Thyroid gland (tissue), 4 donors: ENCODE data around the gene GOLIM4. TPM values are rescaled to one million over a fixed set of nuclear protein-coding genes. Genes with fewer than 3 reads are reported as not detected.
"Not testable (repeated sequence)": the region's sequence is repeated elsewhere in the genome, so short reads cannot be mapped to it uniquely, and the experiment has no call there.

Experiments used
- DNase-seq, 2 donors: peaks; one replicate each; pipeline ENCODE4 v3.0.0-alpha.2; 2019
- H3K27ac ChIP-seq, 3 donors: fragments of 200-600 bp; sonication (generic); 1 replicate in 2 of 3; 2 replicates in 1 of 3; pipeline ENCODE4 v1.5.1; 2016 to 2019; ENCODE audit warnings: mild to moderate bottlenecking in 1 of 3, moderate library complexity in 1 of 3
- H3K27me3 ChIP-seq: fragments of 200-600 bp; sonication (generic); one replicate; pipeline ENCODE4 v1.5.1; 2019
- H3K36me3 ChIP-seq, 2 donors: fragments of 200-600 bp; sonication (generic); one replicate each; pipeline ENCODE4 v1.5.1; 2016 to 2019
- H3K4me1 ChIP-seq, 2 donors: fragments of 200-600 bp; sonication (generic); one replicate each; pipeline ENCODE4 v1.5.1; 2017 to 2019
- H3K4me3 ChIP-seq, 3 donors: fragments of 200-600 bp; sonication (generic); replicated peaks in 1 of 3; 1 replicate in 2 of 3; 2 replicates in 1 of 3; pipeline ENCODE4 v1.5.1; 2016; ENCODE audit warnings: mild to moderate bottlenecking in 1 of 3
- H3K9me3 ChIP-seq: fragments of 200-600 bp; sonication (generic); one replicate; pipeline ENCODE4 v1.5.1; 2017
- CTCF ChIP-seq, 6 experiments: fragments of 200-600 bp in 3 of 6; fragments of 450-650 bp in 3 of 6; sonication (generic) in 3 of 6; IDR thresholded peaks; one replicate each; pipeline ENCODE4 v1.5.1; 2016 to 2019; ENCODE audit warnings: antibody characterized with exemption in 6 of 6, mild to moderate bottlenecking in 2 of 6, inconsistent platforms in 1 of 6, moderate library complexity in 1 of 6
- POLR2A ChIP-seq, 2 donors: fragments of 450-650 bp; IDR thresholded peaks; one replicate each; pipeline ENCODE4 v1.6.1; 2017; ENCODE audit warnings: antibody characterized with exemption in 2 of 2, mild to moderate bottlenecking in 2 of 2, moderate library complexity in 1 of 2
- WGBS, 2 donors: methylation state at CpG; one replicate each; pipeline ENCODE4 v1.1.5; 2017; 5-methylcytosine and 5-hydroxymethylcytosine counted together
- intact Hi-C: fragments of 100-400 bp; cut with DNase I; formaldehyde crosslinking; loops from one replicate; pipeline ENCODE4 v1.15.1; 2023
- total RNA-seq, 4 donors: library from RNA; depleted of rRNA; stranded (reverse); fragments of >200 nt; gene quantifications; one replicate each; pipeline ENCODE4 v1.2.3, GENCODE V29; 2016

The GOLIM4 gene
- total RNA-seq, 4 donors from 2014 or later = 32.2 to 41.8 (median 34.2) TPM

- intact Hi-C loops = no loop called here
- H3K36me3 ChIP-seq = peaks cover 5 to 43% of the 10 kb centered on the region in 2 donors
- no peak overlapping the region for H3K27ac ChIP-seq
These were observed 67.6 kb downstream of the GOLIM4 start for GRCh38 chr3:168028086-168028485.

GRCh38 chr3:168026764-168027163, 69.0 kb downstream of the GOLIM4 start:
- no peak for DNase-seq
- intact Hi-C loops = no loop called here
- no peak overlapping the region for H3K27ac ChIP-seq
- 93 to 94% methylated on average over 3 of the region's 3 CpGs for WGBS, 2 donors
- peaks cover 5 to 43% of the 10 kb centered on the region in 2 donors for H3K36me3 ChIP-seq
- no peak for TF ChIP-seq POLR2A (IDR thresholded peaks at IDR 0.05)
- no peak for TF ChIP-seq CTCF (IDR thresholded peaks at IDR 0.05)
- H3K4me1 ChIP-seq = no peaks in the 10 kb centered on the region
- H3K27me3 ChIP-seq = no peaks in the 10 kb centered on the region
- no peak overlapping the region for H3K4me3 ChIP-seq
- no peaks in the 10 kb centered on the region for H3K9me3 ChIP-seq

More at GRCh38 chr3:168028086-168028485, 67.6 kb downstream of the GOLIM4 start:
- no peak for TF ChIP-seq POLR2A (IDR thresholded peaks at IDR 0.05)
- TF ChIP-seq CTCF (IDR thresholded peaks at IDR 0.05) = no peak
- Histone ChIP-seq H3K27me3 (no peaks in the 10 kb centered on the region), H3K4me1 (no peaks in the 10 kb centered on the region), H3K4me3 (no peak overlapping the region), H3K9me3 (no peaks in the 10 kb centered on the region)
- no peak for DNase-seq
- WGBS, 2 donors = 93 to 95% methylated on average over 1 of the region's 1 CpG

- no peaks in the 10 kb centered on the region for H3K4me1 ChIP-seq
- TF ChIP-seq CTCF (IDR thresholded peaks at IDR 0.05) (no peak), POLR2A (IDR thresholded peaks at IDR 0.05) (no peak)
- H3K9me3 ChIP-seq = no peaks in the 10 kb centered on the region
- peaks cover 5 to 47% of the 10 kb centered on the region in 2 donors for H3K36me3 ChIP-seq
- intact Hi-C loops = no loop called here
- no peak for DNase-seq
- H3K27me3 ChIP-seq = no peaks in the 10 kb centered on the region
- no peak overlapping the region for H3K4me3 ChIP-seq
- no peak overlapping the region for H3K27ac ChIP-seq
These were observed 70.6 kb downstream of the GOLIM4 start for GRCh38 chr3:168025076-168025475.

GRCh38 chr3:168024537-168024941, 71.2 kb downstream of the GOLIM4 start:
- Histone ChIP-seq H3K27ac (no peak overlapping the region), H3K4me1 (no peaks in the 10 kb centered on the region), H3K36me3 (peaks cover 2 to 43% of the 10 kb centered on the region in 2 donors), H3K9me3 (no peaks in the 10 kb centered on the region), H3K27me3 (no peaks in the 10 kb centered on the region), H3K4me3 (no peak overlapping the region)
- WGBS, 2 donors = 68 to 73% methylated on average over 5 of the region's 5 CpGs
- no peak for DNase-seq
- intact Hi-C loops = no loop called here
- TF ChIP-seq POLR2A (IDR thresholded peaks at IDR 0.05) (no peak), CTCF (IDR thresholded peaks at IDR 0.05) (no peak)

GRCh38 chr3:168021737-168022450, 73.8 kb downstream of the GOLIM4 start:
- TF ChIP-seq CTCF (IDR thresholded peaks at IDR 0.05) (no peak), POLR2A (IDR thresholded peaks at IDR 0.05) (no peak)
- 93 to 94% methylated on average over 7 of the region's 7 CpGs for WGBS, 2 donors
- Histone ChIP-seq H3K27ac (no peak overlapping the region), H3K27me3 (no peaks in the 10 kb centered on the region), H3K4me1 (no peaks in the 10 kb centered on the region), H3K36me3 (peaks cover 0 to 35% of the 10 kb centered on the region in 2 donors), H3K4me3 (no peak overlapping the region), H3K9me3 (no peaks in the 10 kb centered on the region)
- no peak for DNase-seq
- intact Hi-C loops = no loop called here

GRCh38 chr3:168011280-168011679, 84.4 kb downstream of the GOLIM4 start:
- intact Hi-C loops, H3K4me3 ChIP-seq, H3K9me3 ChIP-seq, DNase-seq, H3K27ac ChIP-seq, H3K4me1 ChIP-seq, H3K27me3 ChIP-seq: not testable (repeated sequence)
- WGBS, 2 donors = 89% methylated on average over 15 to 17 of the region's 17 CpGs
- H3K36me3 ChIP-seq = peaks cover 0 to 13% of the 10 kb centered on the region in 2 donors
